B cell (primary cell): ENCODE results near the gene MYBPHL. TPM values are rescaled to one million over a fixed set of nuclear protein-coding genes. Genes with fewer than 3 reads are reported as not detected.
A peak's percentile ranks its signal among the peaks of the same experiment; 100 is the strongest.

Experiments
- ATAC-seq: fragments of 200-7000 bp; cut with Tn5 transposase; one replicate; pipeline ENCODE4 v1.10.0; 2021; ENCODE audit warnings: low read depth, mild to moderate bottlenecking, moderate number of reproducible peaks, moderate library complexity
- CTCF ChIA-PET: fragments of 350-600 bp; sonication (Branson Sonifier 250); formaldehyde crosslinking; loops from one replicate; lab custom pipeline; 2021; ENCODE audit warnings: antibody characterized with exemption, inconsistent platforms; lab: Charles Lee
- POLR2A ChIA-PET: fragments of 350-600 bp; sonication (Branson Sonifier 250); formaldehyde crosslinking; loops from one replicate; lab custom pipeline; 2021; ENCODE audit warnings: antibody characterized with exemption; lab: Charles Lee
- DNase-seq: peaks from one replicate; pipeline ENCODE4 v3.0.0; 2013
- H2AFZ ChIP-seq: 2 replicates; pipeline ENCODE4 v1.6.1; 2012; ENCODE audit warnings: mild to moderate bottlenecking, low read depth, low read length; ENCODE audit not compliant: insufficient read depth, poor library complexity, severe bottlenecking
- H3K27ac ChIP-seq, 2 donors: 1 replicate in 1 of 2; 2 replicates in 1 of 2; pipeline ENCODE4 v1.5.1; 2012 to 2013; ENCODE audit warnings: low read length in 2 of 2, mild to moderate bottlenecking in 2 of 2, moderate library complexity in 1 of 2
- H3K27me3 ChIP-seq, 4 experiments: fragments of 200-600 bp in 1 of 4; sonication (generic) in 1 of 4; replicated peaks in 1 of 4; 1 replicate in 2 of 4; 2 replicates in 2 of 4; pipeline versions ENCODE4 v1.6.1 to v1.7.0; 2013 to 2016; ENCODE audit warnings: low read length in 3 of 4, mild to moderate bottlenecking in 2 of 4, mixed read lengths in 1 of 4, moderate library complexity in 1 of 4; ENCODE audit not compliant: insufficient read depth in 4 of 4, control insufficient read depth in 3 of 4; ENCODE audit errors: control extremely low read depth in 1 of 4
- H3K36me3 ChIP-seq, 2 experiments: replicated peaks in 1 of 2; 1 replicate in 1 of 2; 2 replicates in 1 of 2; pipeline versions ENCODE4 v1.6.1 to v1.7.1; 2013; ENCODE audit warnings: low read length in 1 of 2; ENCODE audit not compliant: insufficient read depth in 2 of 2, control insufficient read depth in 1 of 2; ENCODE audit errors: control extremely low read depth in 1 of 2, extremely low read depth in 1 of 2
- H3K4me1 ChIP-seq, 2 donors: fragments of 200-600 bp in 1 of 2; sonication (generic) in 1 of 2; 1 replicate in 1 of 2; 2 replicates in 1 of 2; pipeline versions ENCODE4 v1.5.1 to v1.6.1; 2013 to 2017; ENCODE audit warnings: low read length in 2 of 2; ENCODE audit not compliant: control insufficient read depth in 2 of 2, insufficient read depth in 2 of 2
- H3K4me2 ChIP-seq: replicated peaks from 2 replicates; pipeline ENCODE3; 2012; ENCODE audit warnings: mild to moderate bottlenecking, low read depth, low read length; ENCODE audit not compliant: poor library complexity, severe bottlenecking
- H3K4me3 ChIP-seq, 5 experiments: fragments of 200-600 bp in 1 of 5; sonication (generic) in 1 of 5; 1 replicate in 3 of 5; 2 replicates in 2 of 5; pipeline versions ENCODE4 v1.5.1 to v1.7.0; 2011 to 2016; ENCODE audit warnings: low read length in 4 of 5, mild to moderate bottlenecking in 4 of 5, low read depth in 2 of 5, control low read depth in 1 of 5, moderate library complexity in 1 of 5; ENCODE audit not compliant: insufficient read depth in 1 of 5; ENCODE audit errors: control extremely low read depth in 1 of 5, extremely low read depth in 1 of 5
- H3K79me2 ChIP-seq: fragments of 200-600 bp; sonication (generic); one replicate; pipeline ENCODE4 v1.6.0; 2016; ENCODE audit warnings: low read length; ENCODE audit not compliant: control insufficient read depth, insufficient read depth
- H3K9ac ChIP-seq: fragments of 200-600 bp; sonication (generic); 2 replicates; pipeline ENCODE4 v1.6.1; 2017; ENCODE audit warnings: mild to moderate bottlenecking, low read length, moderate library complexity
- H3K9me3 ChIP-seq, 3 donors: one replicate each; pipeline versions ENCODE4 v1.6.1 to v1.7.1; 2013; ENCODE audit warnings: low read length in 2 of 3; ENCODE audit not compliant: control insufficient read depth in 2 of 3, insufficient read depth in 1 of 3; ENCODE audit errors: control extremely low read depth in 1 of 3
- H4K20me1 ChIP-seq: 2 replicates; pipeline ENCODE4 v1.6.0; 2012; ENCODE audit warnings: mild to moderate bottlenecking, low read length; ENCODE audit not compliant: insufficient read depth, control insufficient read depth, poor library complexity, severe bottlenecking
- H3K27ac Mint-ChIP-seq: one replicate; pipeline ENCODE4 v1.8.0; 2021; ENCODE audit warnings: mixed read lengths
- H3K27me3 Mint-ChIP-seq: one replicate; pipeline ENCODE4 v1.8.0; 2021; ENCODE audit warnings: mixed read lengths
- H3K4me1 Mint-ChIP-seq: one replicate; pipeline ENCODE4 v1.8.0; 2021; ENCODE audit warnings: mixed read lengths
- H3K4me3 Mint-ChIP-seq: one replicate; pipeline ENCODE4 v1.8.0; 2021; ENCODE audit warnings: mixed read lengths
- H3K9me3 Mint-ChIP-seq: one replicate; pipeline ENCODE4 v1.8.0; 2022; ENCODE audit warnings: mixed read lengths; ENCODE audit not compliant: insufficient read depth
- EZH2 ChIP-seq: IDR thresholded peaks from 2 replicates; pipeline ENCODE4 v1.6.1; 2012; ENCODE audit warnings: borderline replicate concordance, low read depth, mild to moderate bottlenecking, moderate library complexity, low read length; ENCODE audit not compliant: insufficient read depth, poor library complexity, severe bottlenecking
- WGBS: methylation state at CpG from one replicate; pipeline ENCODE4 v1.1.5; 2013; ENCODE audit warnings: missing lambda C conversion rate; ENCODE audit not compliant: insufficient coverage; 5-methylcytosine and 5-hydroxymethylcytosine counted together
- intact Hi-C: fragments of 100-400 bp; cut with micrococcal nuclease; formaldehyde crosslinking; loops from one replicate; pipeline ENCODE4 v1.10.0; 2022
- polyA plus RNA-seq: library from polyadenylated mRNA; depleted of rRNA; stranded (reverse); fragments of >200 nt; gene quantifications from 2 replicates; pipeline ENCODE4 v1.2.3, GENCODE V29; 2012
- total RNA-seq, 2 donors: library from RNA; stranded (reverse); fragments of 120-200 nt in 1 of 2; gene quantifications; 1 replicate in 1 of 2; 2 replicates in 1 of 2; pipeline versions ENCODE4 v1.2.3 to v1.2.4, GENCODE V29; 2013 to 2022
- TF ChIP-seq, protein P1 (sequence below): fragments of 200-600 bp; IDR thresholded peaks from one replicate; pipeline ENCODE4 v1.8.0; 2022; ENCODE audit warnings: antibody characterized with exemption, mild to moderate bottlenecking

The MYBPHL gene
- total and polyA plus RNA-seq, 2 donors (not counting 1 experiment from before 2014, with no cell fraction given): not detected

DNA sequence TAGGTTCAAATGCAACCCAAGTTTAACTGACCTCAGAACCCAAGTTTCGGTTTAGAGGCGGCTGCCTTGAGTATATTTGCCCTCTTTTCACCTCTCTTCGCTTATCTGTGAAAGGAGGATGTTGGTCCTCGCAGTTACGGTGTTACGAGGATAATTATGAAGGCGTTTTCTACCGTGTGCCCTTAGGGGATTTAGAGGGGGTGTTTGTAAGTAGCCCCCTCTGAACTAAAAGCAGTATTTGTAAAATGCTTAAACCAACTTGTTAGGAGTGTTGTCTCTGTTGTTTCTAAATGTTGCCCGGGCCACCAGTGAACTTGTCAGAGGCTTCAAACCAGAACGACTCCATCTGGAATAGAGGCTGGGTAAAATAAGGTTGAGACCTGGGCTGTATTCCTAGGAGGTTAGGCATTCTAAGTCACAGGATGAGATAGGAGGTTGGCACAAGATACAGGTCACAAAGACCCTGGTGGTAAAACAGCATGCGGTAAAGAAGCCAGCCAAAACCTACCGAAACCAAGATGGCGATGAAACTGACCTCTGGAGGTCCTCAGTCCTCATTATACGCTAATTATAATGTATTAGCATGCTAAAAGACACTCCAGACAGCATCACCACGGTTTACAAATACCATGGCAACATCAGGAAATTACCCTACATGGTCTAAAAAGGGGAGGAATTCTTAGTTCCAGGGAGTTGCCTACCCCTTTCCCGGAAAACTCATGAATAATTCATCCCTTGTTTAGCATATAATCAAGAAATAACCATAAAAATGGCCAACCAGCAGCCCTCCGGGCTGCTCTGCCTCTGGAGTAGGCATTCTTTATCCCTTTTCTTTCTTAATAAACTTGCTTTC is 22.8 kb downstream of the MYBPHL start:
- Mint-ChIP-seq H3K4me3 (peak overlapping the region; percentile 97), H3K9me3 (no peaks in the 10 kb centered on the region), H3K27ac (peak overlapping the region; percentile 88), H3K27me3 (peaks cover 7% of the 10 kb centered on the region), H3K4me1 (peaks cover 16% of the 10 kb centered on the region)
- Histone ChIP-seq H4K20me1 (no peaks in the 10 kb centered on the region), H3K36me3 (no peaks in the 10 kb centered on the region), H3K27ac (peak overlapping the region in 1 of 2 donors; percentile 22), H3K4me3 (peak overlapping the region; percentile 68 to 93 (median 80)), H3K4me1 (peaks cover 12 to 19% of the 10 kb centered on the region in 2 donors), H2AFZ (peak overlapping the region; percentile 88), H3K27me3 (no peaks in the 10 kb centered on the region), H3K9me3 (no peaks in the 10 kb centered on the region), H3K79me2 (no peaks in the 10 kb centered on the region), H3K4me2 (peak overlapping the region; percentile 92), H3K9ac (peak overlapping the region; percentile 88)
- WGBS: 63% methylated on average over 8 of the region's 17 CpGs
- TF ChIP-seq, protein P1, sequence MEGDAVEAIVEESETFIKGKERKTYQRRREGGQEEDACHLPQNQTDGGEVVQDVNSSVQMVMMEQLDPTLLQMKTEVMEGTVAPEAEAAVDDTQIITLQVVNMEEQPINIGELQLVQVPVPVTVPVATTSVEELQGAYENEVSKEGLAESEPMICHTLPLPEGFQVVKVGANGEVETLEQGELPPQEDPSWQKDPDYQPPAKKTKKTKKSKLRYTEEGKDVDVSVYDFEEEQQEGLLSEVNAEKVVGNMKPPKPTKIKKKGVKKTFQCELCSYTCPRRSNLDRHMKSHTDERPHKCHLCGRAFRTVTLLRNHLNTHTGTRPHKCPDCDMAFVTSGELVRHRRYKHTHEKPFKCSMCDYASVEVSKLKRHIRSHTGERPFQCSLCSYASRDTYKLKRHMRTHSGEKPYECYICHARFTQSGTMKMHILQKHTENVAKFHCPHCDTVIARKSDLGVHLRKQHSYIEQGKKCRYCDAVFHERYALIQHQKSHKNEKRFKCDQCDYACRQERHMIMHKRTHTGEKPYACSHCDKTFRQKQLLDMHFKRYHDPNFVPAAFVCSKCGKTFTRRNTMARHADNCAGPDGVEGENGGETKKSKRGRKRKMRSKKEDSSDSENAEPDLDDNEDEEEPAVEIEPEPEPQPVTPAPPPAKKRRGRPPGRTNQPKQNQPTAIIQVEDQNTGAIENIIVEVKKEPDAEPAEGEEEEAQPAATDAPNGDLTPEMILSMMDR: no peak
- no peak for TF ChIP-seq EZH2
- POLR2A ChIA-PET: no interaction called here
- CTCF ChIA-PET: interaction anchor here (1.8 to 8.8 kb wide), 3 partner anchors 9 to 248 kb away, joined by 4 to 387 read pairs (median 14); partner anchors contain the start of gene SORT1
- ATAC-seq (no peak), DNase-seq (no peak)
- intact Hi-C loops: loop anchor here (1.0 kb wide), 5 partner anchors 23 to 210 kb away; partner anchors contain the start of genes CYB561D1, MYBPHL and PSMA5
